ENCODE results near the gene MANEA. TPM values are rescaled to one million over a fixed set of nuclear protein-coding genes. Genes with fewer than 3 reads are reported as not detected.

Gene MANEA
- total RNA-seq, 1 experiment from 2014 or later: 9.1 TPM

DNA sequence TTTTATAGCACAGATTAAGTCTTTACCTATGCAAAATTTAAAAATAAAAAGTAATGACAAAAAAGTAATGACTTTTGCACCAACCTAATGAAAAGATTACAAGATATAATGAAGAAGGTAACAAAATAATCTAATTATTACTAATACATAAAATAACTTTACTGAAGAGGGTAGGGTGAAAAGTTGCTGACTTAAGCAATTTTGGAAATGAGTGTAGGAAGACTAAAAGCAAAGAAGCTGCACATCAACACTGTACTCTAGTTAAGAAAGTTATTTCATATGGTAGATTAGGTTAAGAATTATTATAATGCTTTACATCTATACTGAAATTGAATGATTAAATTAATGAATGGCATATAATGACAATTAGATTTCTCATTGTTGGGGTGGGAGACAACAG is 76.8 kb downstream of the MANEA start:
- no peaks in the 10 kb centered on the region for H3K36me3 ChIP-seq
- H3K27me3 ChIP-seq: no peaks in the 10 kb centered on the region
- no peak for DNase-seq
- no peak overlapping the region for H3K4me3 ChIP-seq
- H3K9me3 ChIP-seq: no peaks in the 10 kb centered on the region

DNA sequence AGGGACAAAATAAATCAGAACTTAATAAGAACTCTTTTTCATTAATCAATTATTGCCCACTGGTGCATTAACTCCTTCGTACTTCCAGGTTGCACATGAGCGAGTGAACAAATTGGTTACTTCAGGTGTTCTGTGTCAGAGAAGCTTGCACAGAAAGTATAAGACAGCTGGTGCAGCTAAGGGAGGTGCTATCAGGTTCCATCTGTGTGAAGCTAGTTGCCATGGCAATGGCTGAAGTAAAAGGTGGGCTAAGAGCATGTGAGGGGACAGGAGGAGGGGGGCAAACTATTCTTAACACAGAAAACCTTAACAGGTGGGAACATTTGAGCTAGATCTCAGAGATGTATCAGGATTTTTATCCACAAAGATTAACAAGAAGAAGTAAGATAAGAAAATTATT is 81.6 kb downstream of the MANEA start:
- Histone ChIP-seq H3K27me3 (no peaks in the 10 kb centered on the region), H3K36me3 (no peaks in the 10 kb centered on the region)

More for the DNA sequence above, 81.6 kb downstream of the MANEA start:
- H3K4me3 ChIP-seq: no peak overlapping the region
- H3K9me3 ChIP-seq: no peaks in the 10 kb centered on the region
- no peak for DNase-seq
